GM12872 (cell line): ENCODE results near the gene TAS2R41.

ENCODE experiments used
- TF ChIP-seq, protein P1 (sequence below): IDR thresholded peaks from 3 replicates; pipeline ENCODE4 v1.5.1; 2011; ENCODE audit warnings: low read depth, mild to moderate bottlenecking, low read length, moderate library complexity; ENCODE audit not compliant: insufficient read depth

Gene TAS2R41

DNA sequence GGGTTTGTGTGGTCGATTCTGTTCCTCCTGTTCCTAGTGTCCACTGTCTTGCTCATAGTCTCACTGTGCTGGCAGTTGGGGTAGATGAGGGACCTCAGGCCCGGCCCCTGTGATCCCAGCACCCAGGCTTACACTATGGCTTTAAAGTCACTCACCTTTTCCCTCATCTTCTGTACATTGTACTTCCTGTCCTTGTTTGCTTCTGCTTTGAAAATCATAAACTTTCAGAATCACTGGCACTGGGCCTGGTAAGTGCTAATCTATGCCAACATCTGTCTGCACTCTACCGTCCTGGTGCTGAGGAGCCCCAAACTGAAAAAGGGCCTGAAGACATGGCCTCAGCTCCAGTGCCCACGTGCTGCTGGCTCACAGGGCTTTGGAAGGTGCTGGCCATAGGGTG lies 40.1 kb upstream of the TAS2R41 start:
- TF ChIP-seq, protein P1, sequence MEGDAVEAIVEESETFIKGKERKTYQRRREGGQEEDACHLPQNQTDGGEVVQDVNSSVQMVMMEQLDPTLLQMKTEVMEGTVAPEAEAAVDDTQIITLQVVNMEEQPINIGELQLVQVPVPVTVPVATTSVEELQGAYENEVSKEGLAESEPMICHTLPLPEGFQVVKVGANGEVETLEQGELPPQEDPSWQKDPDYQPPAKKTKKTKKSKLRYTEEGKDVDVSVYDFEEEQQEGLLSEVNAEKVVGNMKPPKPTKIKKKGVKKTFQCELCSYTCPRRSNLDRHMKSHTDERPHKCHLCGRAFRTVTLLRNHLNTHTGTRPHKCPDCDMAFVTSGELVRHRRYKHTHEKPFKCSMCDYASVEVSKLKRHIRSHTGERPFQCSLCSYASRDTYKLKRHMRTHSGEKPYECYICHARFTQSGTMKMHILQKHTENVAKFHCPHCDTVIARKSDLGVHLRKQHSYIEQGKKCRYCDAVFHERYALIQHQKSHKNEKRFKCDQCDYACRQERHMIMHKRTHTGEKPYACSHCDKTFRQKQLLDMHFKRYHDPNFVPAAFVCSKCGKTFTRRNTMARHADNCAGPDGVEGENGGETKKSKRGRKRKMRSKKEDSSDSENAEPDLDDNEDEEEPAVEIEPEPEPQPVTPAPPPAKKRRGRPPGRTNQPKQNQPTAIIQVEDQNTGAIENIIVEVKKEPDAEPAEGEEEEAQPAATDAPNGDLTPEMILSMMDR: no peak

DNA sequence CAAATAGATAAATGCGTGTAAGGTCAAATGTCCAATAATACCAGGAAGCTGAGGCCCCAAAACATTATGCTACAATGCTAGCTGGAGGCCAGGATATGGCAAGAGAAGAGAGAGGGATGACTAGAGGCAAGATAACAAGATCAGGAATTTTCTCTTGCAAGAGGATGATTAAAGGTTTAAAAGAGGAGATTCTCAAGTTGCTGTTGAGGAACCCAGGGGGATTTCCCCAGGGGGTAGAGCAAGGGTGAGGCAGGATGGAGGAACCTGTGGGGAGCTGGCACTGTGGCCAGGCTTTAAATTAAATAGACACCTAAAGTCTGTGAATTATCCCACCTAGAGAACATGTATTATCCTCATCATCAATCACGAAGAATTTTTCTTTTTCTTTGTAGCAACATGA lies 37.8 kb upstream of the TAS2R41 start:
- TF ChIP-seq, protein P1: no peak

DNA sequence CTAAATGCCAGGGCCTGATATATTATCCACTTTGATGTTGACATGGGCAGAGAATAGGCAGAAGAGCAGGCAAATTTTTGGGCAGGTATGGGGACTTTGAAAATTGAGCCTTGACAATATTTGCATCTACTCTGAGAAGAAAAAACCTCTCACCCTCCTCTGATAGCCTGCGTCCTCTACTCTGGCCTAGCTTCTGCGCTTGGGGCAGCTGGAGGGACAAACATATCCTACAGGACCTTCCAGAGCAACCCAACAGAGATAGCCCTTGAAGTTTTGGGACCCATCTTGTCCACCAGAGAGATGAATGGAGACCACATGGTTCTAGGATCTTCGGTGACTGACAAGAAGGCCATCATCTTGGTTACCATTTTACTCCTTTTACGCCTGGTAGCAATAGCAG lies 34.5 kb upstream of the TAS2R41 start, which contains the start of gene TAS2R60:
TSS of gene TAS2R60 (plus strand) at position 301 of the 400 bp plus-strand sequence. CDS start at position 301, 0 bp downstream.
- TF ChIP-seq, protein P1: no peak

DNA sequence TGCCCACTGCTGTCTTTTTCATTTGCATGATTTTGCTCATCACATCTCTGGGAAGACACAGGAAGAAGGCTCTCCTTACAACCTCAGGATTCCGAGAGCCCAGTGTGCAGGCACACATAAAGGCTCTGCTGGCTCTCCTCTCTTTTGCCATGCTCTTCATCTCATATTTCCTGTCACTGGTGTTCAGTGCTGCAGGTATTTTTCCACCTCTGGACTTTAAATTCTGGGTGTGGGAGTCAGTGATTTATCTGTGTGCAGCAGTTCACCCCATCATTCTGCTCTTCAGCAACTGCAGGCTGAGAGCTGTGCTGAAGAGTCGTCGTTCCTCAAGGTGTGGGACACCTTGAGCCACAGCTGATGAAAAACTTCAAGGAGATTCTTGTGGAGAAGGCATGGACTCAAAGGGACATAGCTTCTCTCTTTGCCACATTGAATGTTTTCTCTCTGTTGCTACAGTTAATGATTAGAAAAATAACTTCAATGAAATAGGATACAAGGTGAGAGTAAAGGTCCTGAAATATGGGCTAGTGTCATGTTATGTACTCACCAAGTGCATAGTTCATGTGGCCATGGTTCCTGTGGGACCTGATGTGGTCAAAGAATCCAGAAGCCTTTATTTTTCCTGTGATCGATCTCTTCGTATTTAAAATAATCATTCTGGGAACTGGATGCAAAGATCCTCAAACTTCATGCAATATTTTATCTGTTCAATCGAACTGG lies 33.5 kb upstream of the TAS2R41 start:
- TF ChIP-seq, protein P1: no peak

DNA sequence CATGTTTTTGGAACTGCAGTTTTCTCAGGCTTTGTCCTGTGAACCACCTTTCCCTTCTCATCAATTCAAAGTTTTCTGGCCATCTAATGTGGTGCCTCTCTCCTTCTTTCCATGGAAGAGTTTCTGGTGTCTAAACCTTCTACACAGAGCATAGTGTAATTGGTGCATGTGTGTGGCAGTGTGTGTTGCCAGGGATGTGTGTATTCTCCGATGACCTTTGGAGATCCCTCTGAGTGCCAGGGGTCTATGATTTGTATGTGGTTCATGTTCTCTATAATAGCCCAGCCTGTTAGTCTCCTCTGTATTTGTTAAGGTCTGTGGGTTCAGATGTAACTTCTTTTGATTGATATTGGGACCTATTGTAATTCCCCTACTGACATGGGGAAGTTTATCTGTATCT lies 32.9 kb upstream of the TAS2R41 start:
- TF ChIP-seq, protein P1: no peak

DNA sequence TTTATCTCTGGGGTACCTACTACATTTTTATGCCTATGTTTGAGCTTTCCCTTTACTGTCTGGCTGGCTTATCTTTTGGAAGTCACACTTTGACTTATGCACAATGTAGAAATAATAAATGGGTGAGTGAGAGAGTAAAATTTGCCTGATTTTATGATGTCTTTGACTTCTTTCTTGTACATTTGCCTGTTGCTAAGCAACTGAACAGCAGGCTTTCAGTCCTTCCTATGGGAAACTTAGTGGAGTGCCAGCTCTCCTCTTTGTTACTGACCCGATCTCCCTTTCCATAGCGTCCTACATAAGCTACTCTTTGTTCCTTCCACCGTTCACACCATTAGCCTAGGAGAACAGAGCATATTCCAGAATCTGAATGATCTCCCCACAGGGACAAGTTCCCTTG lies 30.2 kb upstream of the TAS2R41 start:
- TF ChIP-seq, protein P1: no peak

DNA sequence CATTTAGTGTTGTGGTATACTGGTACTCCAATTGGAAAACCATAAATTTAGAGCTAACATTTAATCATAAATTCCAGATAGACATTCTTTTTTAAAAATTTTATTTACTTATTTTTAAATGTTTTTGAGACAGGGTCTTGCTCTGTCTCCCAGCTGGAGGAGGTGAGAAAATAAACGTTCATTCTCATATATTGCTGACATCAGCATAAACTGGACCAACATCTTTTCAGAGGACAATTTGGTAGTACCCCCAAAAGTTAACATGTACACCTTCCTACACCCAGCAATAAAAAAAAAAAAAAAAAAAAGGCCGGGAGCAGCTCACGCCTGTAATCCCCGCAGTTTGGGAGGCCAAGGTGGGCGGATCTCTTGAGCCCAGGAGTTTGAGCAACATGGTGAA lies 29.2 kb upstream of the TAS2R41 start:
- TF ChIP-seq, protein P1: no peak
